Peyer's patch (tissue), 4 donors: Measurements from ENCODE around the gene PLS1. TPM values are rescaled to one million over a fixed set of nuclear protein-coding genes. Genes with fewer than 3 reads are reported as not detected.

ENCODE experiments used
- DNase-seq, 3 donors: peaks; one replicate each; pipeline ENCODE4 v3.0.0-alpha.2; 2017 to 2019
- H3K27ac ChIP-seq, 4 donors: fragments of 200-600 bp; sonication (generic); one replicate each; pipeline ENCODE4 v1.5.1; 2016 to 2019
- H3K27me3 ChIP-seq, 2 donors: fragments of 200-600 bp; sonication (generic); one replicate each; pipeline ENCODE4 v1.5.1; 2019
- H3K36me3 ChIP-seq, 3 donors: fragments of 200-600 bp; sonication (generic); one replicate each; pipeline ENCODE4 v1.5.1; 2016 to 2019
- H3K4me1 ChIP-seq, 4 donors: fragments of 200-600 bp; sonication (generic); one replicate each; pipeline ENCODE4 v1.5.1; 2016 to 2019
- H3K4me3 ChIP-seq, 4 donors: fragments of 200-600 bp; sonication (generic); 1 replicate in 3 of 4; 2 replicates in 1 of 4; pipeline ENCODE4 v1.5.1; 2016 to 2019; ENCODE audit warnings: mild to moderate bottlenecking in 1 of 4
- H3K9me3 ChIP-seq, 4 donors: fragments of 200-600 bp; sonication (generic); one replicate each; pipeline ENCODE4 v1.5.1; 2016 to 2019; ENCODE audit warnings: mild to moderate bottlenecking in 1 of 4
- CTCF ChIP-seq, 6 experiments: fragments of 450-650 bp in 4 of 6; fragments of 200-600 bp in 2 of 6; sonication (generic) in 1 of 6; IDR thresholded peaks; one replicate each; pipeline ENCODE4 v1.5.1; 2017 to 2019; ENCODE audit warnings: antibody characterized with exemption in 6 of 6, mild to moderate bottlenecking in 3 of 6, moderate library complexity in 1 of 6
- POLR2A ChIP-seq, 2 donors: fragments of 450-650 bp; IDR thresholded peaks; one replicate each; pipeline ENCODE4 v1.5.1; 2017; ENCODE audit warnings: antibody characterized with exemption in 2 of 2, mild to moderate bottlenecking in 2 of 2, moderate library complexity in 2 of 2
- small RNA-seq, 2 donors: library from RNA; depleted of rRNA; stranded (forward); fragments of <200 nt; gene quantifications; one replicate each; pipeline ENCODE3, GENCODE V24; 2016
- total RNA-seq, 4 donors: library from RNA; depleted of rRNA; stranded (reverse); fragments of >200 nt; gene quantifications; one replicate each; pipeline ENCODE4 v1.1.0, GENCODE V29; 2016

PLS1 gene
- total RNA-seq, 4 donors from 2014 or later = 48.7 to 661 (median 328) TPM

DNA sequence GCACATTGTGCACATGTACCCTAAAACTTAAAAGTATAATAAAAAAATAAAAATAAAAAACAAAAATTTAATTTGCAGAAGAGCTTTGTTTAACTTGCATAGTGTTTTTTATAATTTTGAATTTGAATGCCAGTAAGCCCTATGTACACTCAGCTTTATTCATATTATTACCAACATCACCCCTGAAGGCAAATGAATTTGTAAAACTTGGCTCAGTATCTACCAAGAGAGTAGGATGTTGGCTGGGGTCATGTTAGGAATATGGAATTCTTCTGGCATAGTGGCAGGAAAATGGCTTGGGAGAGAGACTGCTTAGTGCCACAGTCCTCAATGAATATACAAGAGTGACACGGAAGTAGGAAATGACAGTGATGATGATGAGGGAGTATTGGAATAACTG is 158.3 kb downstream of the PLS1 start:
- no peak for DNase-seq
- H3K36me3 ChIP-seq = no peaks in the 10 kb centered on the region
- H3K27ac ChIP-seq = no peak overlapping the region
- H3K27me3 ChIP-seq = no peaks in the 10 kb centered on the region
- no peaks in the 10 kb centered on the region for H3K9me3 ChIP-seq
- no peaks in the 10 kb centered on the region for H3K4me1 ChIP-seq
- no peak for TF ChIP-seq POLR2A (IDR thresholded peaks at IDR 0.05)
- no peak for TF ChIP-seq CTCF (IDR thresholded peaks at IDR 0.05)
- no peak overlapping the region for H3K4me3 ChIP-seq

Small RNA genes within 50 kb of the gene (small RNA-seq; reads per million reads assigned to genes)
- 0 reads per million in 2 donors for gene RNA5SP143

Other genes with a start within 250 kb of the PLS1 start
- 10 to 100 TPM; 74.6 to 95.2 (median 80.9) TPM for gene XRN1, start 148.4 kb upstream of the PLS1 start, total RNA-seq
- gene ATR, start 17.7 kb upstream of the PLS1 start, total RNA-seq = 10 to 100 TPM; 21.0 to 53.6 (median 23.9) TPM
- gene TRPC1, start 127.6 kb downstream of the PLS1 start, total RNA-seq = 10 to 100 TPM in 1 of 4 donors, 1 to 10 TPM in 3; 1.1 to 12.4 (median 3.4) TPM